Thoracic aorta (tissue), 2 donors: ENCODE measurements around the gene GRAMD4. TPM values are rescaled to one million over a fixed set of nuclear protein-coding genes. Genes with fewer than 3 reads are reported as not detected.

Experiments used
- ATAC-seq: fragments of 150-250 bp; one replicate; pipeline ENCODE4 v1.8.0; 2017; ENCODE audit warnings: low read depth; ENCODE audit not compliant: insufficient number of reproducible peaks, low FRiP score
- DNase-seq: peaks from one replicate; pipeline ENCODE4 v3.0.0-alpha.2; 2020; ENCODE audit warnings: low spot score
- H3K27ac ChIP-seq, 2 donors: fragments of 200-600 bp; sonication (generic); 1 replicate in 1 of 2; 2 replicates in 1 of 2; pipeline ENCODE4 v1.5.1; 2016; ENCODE audit warnings: mild to moderate bottlenecking in 2 of 2, moderate library complexity in 2 of 2
- H3K27me3 ChIP-seq: fragments of 200-600 bp; sonication (generic); replicated peaks from 2 replicates; pipeline ENCODE4 v1.6.0; 2016; ENCODE audit warnings: mild to moderate bottlenecking; ENCODE audit not compliant: insufficient read depth
- H3K36me3 ChIP-seq: fragments of 200-600 bp; sonication (generic); one replicate; pipeline ENCODE4 v1.5.1; 2016
- H3K4me1 ChIP-seq, 2 donors: fragments of 200-600 bp; sonication (generic); 1 replicate in 1 of 2; 2 replicates in 1 of 2; pipeline versions ENCODE4 v1.5.1 to v1.6.0; 2016; ENCODE audit warnings: low read depth in 2 of 2, mild to moderate bottlenecking in 1 of 2; ENCODE audit not compliant: control insufficient read depth in 1 of 2
- H3K4me3 ChIP-seq: fragments of 200-600 bp; sonication (generic); 2 replicates; pipeline ENCODE4 v1.5.1; 2016; ENCODE audit warnings: mild to moderate bottlenecking
- H3K9me3 ChIP-seq: fragments of 200-600 bp; sonication (generic); 2 replicates; pipeline ENCODE4 v1.5.1; 2016
- CTCF ChIP-seq: fragments of 200-600 bp; sonication (generic); IDR thresholded peaks from one replicate; pipeline ENCODE4 v1.5.1; 2019; ENCODE audit warnings: antibody characterized with exemption
- total RNA-seq, 2 donors: library from RNA; depleted of rRNA; stranded (reverse); fragments of >200 nt; gene quantifications; one replicate each; pipeline versions ENCODE4 v1.1.0 to v1.2.3, GENCODE V29; 2016

Gene GRAMD4
- total RNA-seq, 2 donors from 2014 or later: 16.2 to 56.5 TPM

DNA sequence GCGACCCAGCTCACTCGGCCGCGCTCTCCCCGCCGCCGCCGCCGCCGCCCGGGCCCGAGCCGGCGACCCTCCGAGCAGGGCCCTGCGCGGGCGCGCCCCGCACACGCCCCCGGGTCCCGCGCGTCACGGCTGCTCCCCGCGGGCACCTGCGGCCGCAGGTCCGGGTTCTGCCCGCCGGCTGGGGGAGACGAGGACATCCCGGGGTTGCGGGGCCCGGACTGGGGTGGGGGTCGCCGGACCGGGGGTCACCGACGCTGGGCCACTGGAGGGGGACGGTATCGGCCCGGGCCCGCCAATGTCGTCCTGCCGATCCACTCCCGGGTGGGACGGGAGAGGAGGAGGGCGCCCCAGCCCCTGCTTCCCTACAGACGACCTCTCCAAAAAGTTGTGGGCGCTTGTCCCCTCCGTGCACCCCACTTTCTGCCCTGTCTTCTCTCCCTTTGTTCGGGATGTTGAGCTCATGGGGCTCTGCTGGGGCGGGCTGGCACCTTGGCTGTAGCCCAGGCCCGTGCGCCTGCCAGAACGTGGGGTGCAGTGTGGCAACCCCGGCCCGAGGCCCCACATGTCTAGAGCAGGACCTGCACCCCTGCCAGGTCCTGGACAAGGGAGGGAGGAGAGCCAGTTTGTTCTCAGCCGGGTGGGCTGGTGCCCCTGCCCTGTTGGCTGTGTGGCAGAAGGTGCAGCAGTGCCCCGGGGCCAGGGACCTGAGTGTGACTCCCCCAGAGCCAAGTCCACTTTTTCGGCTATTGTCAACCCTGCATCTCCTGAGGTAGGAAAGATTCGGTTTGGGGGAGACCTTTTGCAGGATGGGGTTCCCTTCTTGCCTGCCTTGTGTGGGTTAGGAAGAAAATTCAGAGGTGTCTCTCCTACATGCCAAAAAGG lies 42.6 kb upstream of the GRAMD4 start:
- no peak for DNase-seq

DNA sequence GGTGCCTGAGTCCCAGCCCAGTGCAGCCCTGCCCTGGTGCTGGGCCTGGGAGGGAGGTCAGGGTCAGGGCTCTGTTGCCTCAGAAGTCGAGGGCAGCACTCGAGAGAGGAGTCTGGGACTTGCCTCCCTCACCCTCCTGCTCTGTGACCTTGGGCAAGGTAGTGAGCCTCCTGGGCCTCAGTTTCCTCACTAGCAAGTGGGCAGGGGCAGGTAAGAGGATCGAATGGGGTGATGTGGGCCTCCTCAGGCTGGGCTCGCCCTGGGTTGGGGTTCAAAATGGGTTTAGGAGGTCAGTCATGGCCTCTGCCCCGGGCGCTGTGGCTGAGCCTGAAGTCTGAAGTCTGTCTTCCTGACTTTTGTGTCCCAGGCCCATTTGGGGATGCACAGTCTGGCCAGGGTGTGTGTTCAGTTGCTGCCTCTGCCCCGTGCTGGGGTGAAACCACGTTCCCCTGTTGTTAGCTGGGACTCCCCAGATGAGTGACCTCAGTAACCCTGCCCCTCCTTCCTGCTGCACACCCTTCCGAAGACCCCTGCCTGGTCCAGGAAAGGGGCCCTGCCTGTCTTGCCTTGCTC lies 41.8 kb upstream of the GRAMD4 start:
- Histone ChIP-seq H3K9me3 (no peaks in the 10 kb centered on the region), H3K36me3 (no peaks in the 10 kb centered on the region), H3K4me3 (peak overlapping the region; percentile 87), H3K4me1 (peaks cover 15 to 32% of the 10 kb centered on the region in 2 donors), H3K27ac (no peak overlapping the region), H3K27me3 (no peaks in the 10 kb centered on the region)
- ATAC-seq: no peak
- no peak for DNase-seq
- no peak for TF ChIP-seq CTCF

More for the DNA sequence above, 42.6 kb upstream of the GRAMD4 start:
- no peak for TF ChIP-seq CTCF
- ATAC-seq: no peak
- no peaks in the 10 kb centered on the region for H3K27me3 ChIP-seq
- H3K27ac ChIP-seq: no peak overlapping the region
- H3K36me3 ChIP-seq: no peaks in the 10 kb centered on the region
- peaks cover 15 to 32% of the 10 kb centered on the region in 2 donors for H3K4me1 ChIP-seq
- H3K4me3 ChIP-seq: peak overlapping the region; percentile 87
- H3K9me3 ChIP-seq: no peaks in the 10 kb centered on the region

DNA sequence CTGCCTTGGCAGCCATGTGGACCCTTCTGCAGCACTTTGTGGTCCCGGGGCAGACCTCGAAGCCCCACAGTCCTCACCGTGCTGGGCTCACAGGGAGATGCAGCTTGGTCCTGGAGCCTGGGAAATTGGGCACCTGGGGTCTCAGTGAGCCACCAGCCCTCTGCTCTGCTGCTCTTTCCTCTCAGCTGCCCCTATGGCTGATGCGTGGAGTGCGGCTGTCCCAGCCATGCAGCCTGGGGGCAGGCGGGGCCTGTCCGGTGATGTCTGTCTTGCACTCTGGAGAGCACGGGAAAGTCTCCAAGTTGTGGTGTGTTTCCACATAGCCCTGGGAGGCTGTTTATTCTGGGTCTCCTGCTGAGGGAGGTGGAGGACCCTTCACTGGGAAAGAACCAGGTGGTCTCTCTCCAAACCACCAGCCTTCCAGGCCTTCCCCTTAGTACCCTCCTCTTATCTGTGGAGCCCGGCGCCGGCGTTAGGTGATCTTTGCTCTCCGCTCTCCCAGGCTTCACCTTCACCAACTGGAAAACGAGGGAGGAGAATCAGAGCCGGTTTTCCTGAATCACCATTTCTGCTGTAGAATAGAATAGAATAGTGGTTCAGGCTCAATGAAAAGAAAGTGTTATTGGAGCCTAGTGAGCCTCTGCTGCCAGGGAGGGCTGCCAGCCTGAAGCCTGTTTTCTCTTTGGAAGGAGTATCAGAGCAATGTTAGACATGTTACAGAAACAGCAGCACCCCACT lies 41.2 kb upstream of the GRAMD4 start:
- Histone ChIP-seq H3K4me3 (peak overlapping the region; percentile 87), H3K27ac (peak overlapping the region in 1 of 2 donors; percentile 6), H3K36me3 (no peaks in the 10 kb centered on the region), H3K4me1 (peaks cover 15 to 32% of the 10 kb centered on the region in 2 donors), H3K9me3 (no peaks in the 10 kb centered on the region), H3K27me3 (no peaks in the 10 kb centered on the region)
- ATAC-seq (no peak), DNase-seq (peak; percentile 1)
- no peak for TF ChIP-seq CTCF

- peak; percentile 0 for DNase-seq
- ATAC-seq: no peak
- Histone ChIP-seq H3K36me3 (no peaks in the 10 kb centered on the region), H3K9me3 (no peaks in the 10 kb centered on the region), H3K4me3 (no peak overlapping the region), H3K4me1 (peaks cover 15 to 32% of the 10 kb centered on the region in 2 donors), H3K27me3 (no peaks in the 10 kb centered on the region), H3K27ac (no peak overlapping the region)
- no peak for TF ChIP-seq CTCF
Observed at GRCh38 chr22:46579751-46580449, 40.3 kb upstream of the GRAMD4 start.
